ENCODE measurements around the gene KRTAP23-1.

DNA sequence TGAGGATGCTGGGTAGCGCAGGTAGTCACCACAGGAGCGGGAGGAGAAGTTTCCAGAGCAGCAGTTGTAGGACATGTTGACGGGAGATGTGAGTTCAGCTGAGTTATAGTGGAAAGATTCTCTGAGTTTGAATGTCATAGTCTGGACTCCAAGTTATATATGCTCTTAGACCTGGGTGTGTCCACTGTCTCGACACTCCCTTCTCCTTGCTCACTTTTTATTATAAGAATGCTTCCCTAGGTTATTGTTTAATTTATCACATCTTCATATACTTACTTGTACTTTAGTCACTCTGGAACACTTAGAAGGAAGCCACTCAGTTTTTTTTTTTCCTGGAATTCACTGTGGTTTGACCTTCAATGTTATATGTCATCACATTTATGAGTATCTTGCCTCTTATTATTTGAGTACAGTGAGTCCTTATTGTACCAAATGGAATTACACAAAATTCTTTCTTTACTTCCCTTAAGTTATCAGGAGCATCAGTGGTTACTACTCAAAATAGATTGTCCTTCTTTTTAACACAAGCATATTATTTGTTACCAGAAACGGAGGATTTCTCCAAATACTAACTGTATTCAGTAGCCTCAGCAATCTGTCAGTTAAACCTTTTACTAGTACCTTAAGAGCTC, 23.8 kb upstream of the KRTAP23-1 start, which contains the start of gene KRTAP13-2:
- TF ChIP-seq, protein P1, sequence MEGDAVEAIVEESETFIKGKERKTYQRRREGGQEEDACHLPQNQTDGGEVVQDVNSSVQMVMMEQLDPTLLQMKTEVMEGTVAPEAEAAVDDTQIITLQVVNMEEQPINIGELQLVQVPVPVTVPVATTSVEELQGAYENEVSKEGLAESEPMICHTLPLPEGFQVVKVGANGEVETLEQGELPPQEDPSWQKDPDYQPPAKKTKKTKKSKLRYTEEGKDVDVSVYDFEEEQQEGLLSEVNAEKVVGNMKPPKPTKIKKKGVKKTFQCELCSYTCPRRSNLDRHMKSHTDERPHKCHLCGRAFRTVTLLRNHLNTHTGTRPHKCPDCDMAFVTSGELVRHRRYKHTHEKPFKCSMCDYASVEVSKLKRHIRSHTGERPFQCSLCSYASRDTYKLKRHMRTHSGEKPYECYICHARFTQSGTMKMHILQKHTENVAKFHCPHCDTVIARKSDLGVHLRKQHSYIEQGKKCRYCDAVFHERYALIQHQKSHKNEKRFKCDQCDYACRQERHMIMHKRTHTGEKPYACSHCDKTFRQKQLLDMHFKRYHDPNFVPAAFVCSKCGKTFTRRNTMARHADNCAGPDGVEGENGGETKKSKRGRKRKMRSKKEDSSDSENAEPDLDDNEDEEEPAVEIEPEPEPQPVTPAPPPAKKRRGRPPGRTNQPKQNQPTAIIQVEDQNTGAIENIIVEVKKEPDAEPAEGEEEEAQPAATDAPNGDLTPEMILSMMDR (IDR thresholded peaks at IDR 0.05; ENCODE audit: low read length), result no peak
- no peak for TF ChIP-seq EZH2 (IDR thresholded peaks at IDR 0.05; ENCODE audit: borderline replicate concordance, low read length)

All from OCI-LY1 (cell line).